ENCODE results near the gene TMC5. TPM values are rescaled to one million over a fixed set of nuclear protein-coding genes. Genes with fewer than 3 reads are reported as not detected.

TMC5 gene
- total and polyA plus RNA-seq, 12 donors, result 0.20 to 3.7 (median 0.33) TPM; not detected in 8

DNA sequence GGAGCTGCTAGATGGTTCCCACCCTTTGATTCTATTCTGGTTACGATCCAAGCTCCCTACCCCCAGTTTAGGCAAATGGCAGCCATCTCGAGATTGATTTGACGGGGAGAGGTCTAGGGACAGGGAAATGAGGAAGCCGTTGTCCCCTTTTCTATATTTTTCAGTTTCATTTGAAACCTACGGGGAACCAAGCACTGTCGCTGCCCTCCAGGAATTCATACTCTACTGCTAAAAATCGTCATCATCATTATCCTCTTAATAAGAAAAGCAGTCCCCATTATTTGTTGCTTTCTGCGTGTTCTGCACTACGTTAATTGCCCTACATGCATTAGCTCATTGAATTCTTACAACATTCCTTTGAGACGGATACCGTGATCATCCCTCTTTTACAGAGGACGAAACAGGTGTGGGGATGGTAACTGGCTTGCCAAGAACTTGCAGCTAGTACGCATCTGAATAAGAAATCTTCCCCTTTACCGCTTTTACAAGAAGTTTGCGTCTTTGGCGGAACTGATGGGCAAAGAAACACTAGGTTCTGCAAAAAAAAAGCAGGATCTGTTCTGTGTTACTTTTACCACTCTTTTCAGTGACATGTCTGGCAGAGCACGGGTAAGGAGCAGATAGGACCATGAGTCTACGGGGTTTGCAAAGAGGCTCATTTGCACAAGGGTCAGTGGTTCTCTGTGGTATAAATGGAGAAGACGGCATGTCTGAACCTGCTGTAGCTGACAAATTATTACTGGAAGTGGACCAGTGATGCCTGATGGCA, 107.1 kb downstream of the TMC5 start:
- WGBS, 4 donors, result 9 to 17% (median 12%) methylated on average over 19 of the region's 19 CpGs
- no peak for TF ChIP-seq POLR2A (IDR thresholded peaks at IDR 0.05)
- TF ChIP-seq, protein P1, sequence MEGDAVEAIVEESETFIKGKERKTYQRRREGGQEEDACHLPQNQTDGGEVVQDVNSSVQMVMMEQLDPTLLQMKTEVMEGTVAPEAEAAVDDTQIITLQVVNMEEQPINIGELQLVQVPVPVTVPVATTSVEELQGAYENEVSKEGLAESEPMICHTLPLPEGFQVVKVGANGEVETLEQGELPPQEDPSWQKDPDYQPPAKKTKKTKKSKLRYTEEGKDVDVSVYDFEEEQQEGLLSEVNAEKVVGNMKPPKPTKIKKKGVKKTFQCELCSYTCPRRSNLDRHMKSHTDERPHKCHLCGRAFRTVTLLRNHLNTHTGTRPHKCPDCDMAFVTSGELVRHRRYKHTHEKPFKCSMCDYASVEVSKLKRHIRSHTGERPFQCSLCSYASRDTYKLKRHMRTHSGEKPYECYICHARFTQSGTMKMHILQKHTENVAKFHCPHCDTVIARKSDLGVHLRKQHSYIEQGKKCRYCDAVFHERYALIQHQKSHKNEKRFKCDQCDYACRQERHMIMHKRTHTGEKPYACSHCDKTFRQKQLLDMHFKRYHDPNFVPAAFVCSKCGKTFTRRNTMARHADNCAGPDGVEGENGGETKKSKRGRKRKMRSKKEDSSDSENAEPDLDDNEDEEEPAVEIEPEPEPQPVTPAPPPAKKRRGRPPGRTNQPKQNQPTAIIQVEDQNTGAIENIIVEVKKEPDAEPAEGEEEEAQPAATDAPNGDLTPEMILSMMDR (IDR thresholded peaks at IDR 0.05), result no peak
- intact Hi-C loops (cut with DNase I), result no loop called here
- no peak for DNase-seq
- Histone ChIP-seq H3K27ac (peak overlapping the region in 3 of 5 donors; percentile 20 to 63 (median 61)), H3K36me3 (replicated peaks in 1 of 2) (peaks cover 0 to 10% of the 10 kb centered on the region in 2 donors), H3K9me3 (replicated peaks in 1 of 3) (no peaks in the 10 kb centered on the region), H3K4me1 (replicated peaks in 1 of 2) (peaks cover 13 to 23% of the 10 kb centered on the region in 2 donors), H3K4me3 (peak overlapping the region; percentile 68 to 87 (median 77)), H3K27me3 (no peaks in the 10 kb centered on the region)

DNA sequence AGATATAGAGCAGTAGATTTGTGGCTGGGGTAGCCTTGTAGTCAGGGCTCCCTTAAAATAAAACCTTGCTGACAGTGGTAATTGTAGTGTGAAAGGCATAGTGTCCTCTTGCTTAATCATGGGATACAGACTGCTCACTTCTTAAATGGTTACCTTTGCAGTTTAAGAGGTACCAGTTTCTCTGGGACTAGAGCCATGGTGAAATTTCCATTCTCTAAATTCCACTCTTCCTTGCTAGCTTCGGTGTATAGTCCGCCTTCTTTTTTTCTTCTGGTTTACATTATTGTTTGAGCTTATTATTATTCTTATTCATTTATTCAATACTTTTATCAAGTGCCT, 107.7 kb downstream of the TMC5 start:
- H3K27me3 ChIP-seq, result no peaks in the 10 kb centered on the region
- TF ChIP-seq POLR2A (IDR thresholded peaks at IDR 0.05), result no peak
- TF ChIP-seq, protein P1 (IDR thresholded peaks at IDR 0.05), result no peak
- H3K4me1 ChIP-seq (replicated peaks in 1 of 2), result peaks cover 10 to 18% of the 10 kb centered on the region in 2 donors
- no peak for DNase-seq
- intact Hi-C loops (cut with DNase I), result no loop called here
- H3K27ac ChIP-seq, result no peak overlapping the region
- H3K36me3 ChIP-seq (replicated peaks in 1 of 2), result peaks cover 0 to 10% of the 10 kb centered on the region in 2 donors
- WGBS, 4 donors, result 86 to 94% (median 90%) methylated on average over 2 of the region's 2 CpGs
- H3K9me3 ChIP-seq (replicated peaks in 1 of 3), result no peaks in the 10 kb centered on the region
- H3K4me3 ChIP-seq, result no peak overlapping the region

GRCh38 chr16:19527161-19527560, 109.5 kb downstream of the TMC5 start:
- TF ChIP-seq, protein P1 (IDR thresholded peaks at IDR 0.05), result no peak
- no peak for TF ChIP-seq POLR2A (IDR thresholded peaks at IDR 0.05)
- Histone ChIP-seq H3K4me1 (replicated peaks in 1 of 2) (peaks cover 0 to 10% of the 10 kb centered on the region in 2 donors), H3K27ac (no peak overlapping the region), H3K36me3 (replicated peaks in 1 of 2) (peaks cover 0 to 10% of the 10 kb centered on the region in 2 donors), H3K27me3 (no peaks in the 10 kb centered on the region), H3K9me3 (replicated peaks in 1 of 3) (no peaks in the 10 kb centered on the region), H3K4me3 (no peak overlapping the region)
- DNase-seq, result no peak
- intact Hi-C loops (cut with DNase I), result no loop called here
- 77 to 89% (median 83%) methylated on average over 1 of the region's 1 CpG for WGBS, 4 donors

- no peak for DNase-seq
- peaks cover 0 to 10% of the 10 kb centered on the region in 2 donors for H3K36me3 ChIP-seq (replicated peaks in 1 of 2)
- no peaks in the 10 kb centered on the region for H3K27me3 ChIP-seq
- intact Hi-C loops (cut with DNase I), result no loop called here
- peaks cover 0 to 10% of the 10 kb centered on the region in 2 donors for H3K4me1 ChIP-seq (replicated peaks in 1 of 2)
- TF ChIP-seq POLR2A (IDR thresholded peaks at IDR 0.05), result no peak
- TF ChIP-seq, protein P1 (IDR thresholded peaks at IDR 0.05), result no peak
- H3K4me3 ChIP-seq, result no peak overlapping the region
- H3K9me3 ChIP-seq (replicated peaks in 1 of 3), result no peaks in the 10 kb centered on the region
- 98 to 100% (median 99%) methylated on average over 3 of the region's 3 CpGs for WGBS, 4 donors
- no peak overlapping the region for H3K27ac ChIP-seq
Measured at GRCh38 chr16:19528666-19529065, 111.0 kb downstream of the TMC5 start.
